ENCODE measurements around the gene PCDHGA9. TPM values are rescaled to one million over a fixed set of nuclear protein-coding genes. Genes with fewer than 3 reads are reported as not detected.
A peak's percentile ranks its signal among the peaks of the same experiment; 100 is the strongest.
"Not testable (repeated sequence)": the region's sequence is repeated elsewhere in the genome, so short reads cannot be mapped to it uniquely, and the experiment has no call there.

Gene PCDHGA9
- polyA plus RNA-seq, 1 donor (not counting 4 experiments of a cell fraction or from before 2014, with no cell fraction given), result 0.28 TPM

DNA sequence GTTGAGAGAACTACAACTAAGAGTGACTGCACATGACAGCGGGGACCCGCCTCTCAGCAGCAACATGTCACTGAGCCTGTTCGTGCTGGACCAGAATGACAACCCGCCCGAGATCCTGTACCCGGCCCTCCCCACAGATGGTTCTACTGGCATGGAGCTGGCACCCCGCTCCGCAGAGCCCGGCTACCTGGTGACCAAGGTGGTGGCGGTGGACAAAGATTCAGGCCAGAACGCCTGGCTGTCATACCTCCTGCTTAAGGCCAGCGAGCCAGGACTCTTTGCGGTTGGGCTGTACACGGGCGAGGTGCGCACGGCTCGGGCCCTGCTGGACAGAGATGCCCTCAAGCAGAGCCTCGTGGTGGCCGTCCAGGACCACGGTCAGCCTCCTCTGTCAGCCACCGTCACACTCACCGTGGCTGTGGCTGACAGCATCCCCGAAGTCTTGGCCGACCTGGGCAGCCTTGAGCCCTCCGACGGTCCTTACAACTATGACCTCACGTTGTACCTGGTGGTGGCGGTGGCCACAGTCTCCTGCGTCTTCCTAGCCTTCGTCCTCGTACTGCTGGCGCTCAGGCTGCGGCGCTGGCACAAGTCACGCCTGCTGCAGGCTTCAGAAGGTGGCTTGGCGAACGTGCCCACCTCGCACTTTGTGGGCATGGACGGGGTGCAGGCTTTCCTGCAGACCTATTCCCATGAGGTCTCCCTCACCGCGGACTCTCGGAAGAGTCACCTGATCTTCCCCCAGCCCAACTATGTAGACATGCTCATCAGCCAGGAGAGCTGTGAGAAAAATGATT lies 17.9 kb upstream of the PCDHGA9 start:
- FAIRE-seq (no peak), DNase-seq (ENCODE audit: low read depth, low spot score) (no peak)
- Histone ChIP-seq H3K9me3 (ENCODE audit: control insufficient read depth, low read depth, low read length) (peaks cover 12% of the 10 kb centered on the region), H3K79me2 (ENCODE audit: control insufficient read depth, insufficient read depth, low read length) (no peaks in the 10 kb centered on the region), H3K9ac (ENCODE audit: control insufficient read depth, extremely low read depth, insufficient read depth, low read length) (no peak overlapping the region), H3K27me3 (ENCODE audit: control insufficient read depth, extremely low read depth, insufficient read depth, low read length) (peaks cover 8% of the 10 kb centered on the region), H2AFZ (ENCODE audit: control insufficient read depth, low read length) (no peak overlapping the region), H3K4me3 (ENCODE audit: control insufficient read depth in 2 of 3, extremely low read depth in 1 of 3, insufficient read depth in 2 of 3, low read depth in 1 of 3, low read length in 3 of 3) (no peak overlapping the region), H3K4me1 (ENCODE audit: control insufficient read depth, extremely low read depth, insufficient read depth, low read length) (no peaks in the 10 kb centered on the region), H3K9me1 (ENCODE audit: control insufficient read depth, extremely low read depth, insufficient read depth, low read length) (no peaks in the 10 kb centered on the region), H3K36me3 (ENCODE audit: control insufficient read depth in 2 of 2, extremely low read depth in 1 of 2, insufficient read depth in 2 of 2, low read length in 2 of 2) (no peaks in the 10 kb centered on the region), H4K20me1 (ENCODE audit: control insufficient read depth, extremely low read depth, insufficient read depth, low read length) (no peaks in the 10 kb centered on the region), H3K4me2 (ENCODE audit: control insufficient read depth, extremely low read depth, insufficient read depth, low read depth, low read length) (no peak overlapping the region), H3K27ac (ENCODE audit: control insufficient read depth, insufficient read depth, low read length) (no peak overlapping the region)
- TF ChIP-seq, protein P1, sequence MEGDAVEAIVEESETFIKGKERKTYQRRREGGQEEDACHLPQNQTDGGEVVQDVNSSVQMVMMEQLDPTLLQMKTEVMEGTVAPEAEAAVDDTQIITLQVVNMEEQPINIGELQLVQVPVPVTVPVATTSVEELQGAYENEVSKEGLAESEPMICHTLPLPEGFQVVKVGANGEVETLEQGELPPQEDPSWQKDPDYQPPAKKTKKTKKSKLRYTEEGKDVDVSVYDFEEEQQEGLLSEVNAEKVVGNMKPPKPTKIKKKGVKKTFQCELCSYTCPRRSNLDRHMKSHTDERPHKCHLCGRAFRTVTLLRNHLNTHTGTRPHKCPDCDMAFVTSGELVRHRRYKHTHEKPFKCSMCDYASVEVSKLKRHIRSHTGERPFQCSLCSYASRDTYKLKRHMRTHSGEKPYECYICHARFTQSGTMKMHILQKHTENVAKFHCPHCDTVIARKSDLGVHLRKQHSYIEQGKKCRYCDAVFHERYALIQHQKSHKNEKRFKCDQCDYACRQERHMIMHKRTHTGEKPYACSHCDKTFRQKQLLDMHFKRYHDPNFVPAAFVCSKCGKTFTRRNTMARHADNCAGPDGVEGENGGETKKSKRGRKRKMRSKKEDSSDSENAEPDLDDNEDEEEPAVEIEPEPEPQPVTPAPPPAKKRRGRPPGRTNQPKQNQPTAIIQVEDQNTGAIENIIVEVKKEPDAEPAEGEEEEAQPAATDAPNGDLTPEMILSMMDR (optimal IDR thresholded peaks at IDR 0.05 in 1 of 3, IDR thresholded peaks at IDR 0.05 in 1 of 3, conservative IDR thresholded peaks at IDR 0.05 in 1 of 3; ENCODE audit: extremely low read depth in 1 of 3, insufficient read depth in 2 of 3, low read length in 3 of 3), result no peak
- no peak for TF ChIP-seq EZH2 (IDR thresholded peaks at IDR 0.05; ENCODE audit: low read length)
- dilution Hi-C loops (cut with MboI; ENCODE audit: extremely low pct_ligation_motif_present, low sequenced_read_pairs), result no loop called here

DNA sequence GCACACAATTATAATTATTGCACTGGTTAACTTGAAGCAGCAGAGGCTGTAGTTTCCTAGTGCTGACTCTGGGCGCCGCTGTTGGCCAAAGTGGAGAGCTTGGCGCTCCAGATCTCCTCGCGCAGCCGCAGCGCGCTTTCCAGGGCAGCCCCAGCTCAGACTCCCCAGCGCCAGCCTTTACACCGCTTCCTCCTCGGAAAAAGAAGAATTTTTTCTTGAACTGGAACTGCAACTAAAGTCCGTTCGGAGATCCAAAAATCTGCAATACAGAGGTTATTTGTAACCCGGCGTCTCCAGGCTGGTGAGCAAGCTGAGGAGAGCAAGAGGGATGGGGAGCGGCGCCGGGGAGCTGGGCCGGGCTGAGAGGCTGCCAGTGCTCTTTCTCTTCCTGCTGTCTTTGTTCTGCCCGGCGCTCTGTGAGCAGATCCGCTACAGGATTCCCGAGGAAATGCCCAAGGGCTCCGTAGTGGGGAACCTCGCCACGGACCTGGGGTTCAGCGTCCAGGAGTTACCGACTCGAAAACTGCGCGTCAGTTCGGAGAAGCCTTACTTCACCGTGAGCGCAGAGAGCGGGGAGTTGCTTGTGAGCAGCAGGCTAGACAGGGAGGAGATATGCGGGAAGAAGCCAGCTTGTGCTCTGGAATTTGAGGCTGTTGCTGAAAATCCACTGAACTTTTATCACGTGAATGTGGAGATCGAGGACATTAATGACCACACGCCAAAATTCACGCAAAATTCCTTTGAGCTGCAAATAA lies 14.8 kb upstream of the PCDHGA9 start, which contains the start of gene PCDHGB4:
Gene PCDHGB4 (plus strand): TSS at position 142 of the 755 bp plus-strand sequence. CDS start 187 bp downstream, at position 329.
- H3K27ac ChIP-seq (ENCODE audit: control insufficient read depth, insufficient read depth, low read length); H3K9ac ChIP-seq (ENCODE audit: control insufficient read depth, extremely low read depth, insufficient read depth, low read length); H3K79me2 ChIP-seq (ENCODE audit: control insufficient read depth, insufficient read depth, low read length); H3K9me1 ChIP-seq (ENCODE audit: control insufficient read depth, extremely low read depth, insufficient read depth, low read length); DNase-seq (ENCODE audit: low read depth, low spot score); H3K36me3 ChIP-seq (ENCODE audit: control insufficient read depth in 2 of 2, extremely low read depth in 1 of 2, insufficient read depth in 2 of 2, low read length in 2 of 2); H3K27me3 ChIP-seq (ENCODE audit: control insufficient read depth, extremely low read depth, insufficient read depth, low read length); H3K4me1 ChIP-seq (ENCODE audit: control insufficient read depth, extremely low read depth, insufficient read depth, low read length); H3K4me2 ChIP-seq (ENCODE audit: control insufficient read depth, extremely low read depth, insufficient read depth, low read depth, low read length); H4K20me1 ChIP-seq (ENCODE audit: control insufficient read depth, extremely low read depth, insufficient read depth, low read length); H2AFZ ChIP-seq (ENCODE audit: control insufficient read depth, low read length); dilution Hi-C loops (cut with MboI; ENCODE audit: extremely low pct_ligation_motif_present, low sequenced_read_pairs): not testable (repeated sequence)
- Histone ChIP-seq H3K4me3 (ENCODE audit: control insufficient read depth in 2 of 3, extremely low read depth in 1 of 3, insufficient read depth in 2 of 3, low read depth in 1 of 3, low read length in 3 of 3) (peak within 1 kb of the TSS in 2 of 3 experiments; percentile 23 to 34), H3K9me3 (ENCODE audit: control insufficient read depth, low read depth, low read length) (peaks cover 19% of the 10 kb centered on the region)
- TF ChIP-seq, protein P1 (optimal IDR thresholded peaks at IDR 0.05 in 1 of 3, IDR thresholded peaks at IDR 0.05 in 1 of 3, conservative IDR thresholded peaks at IDR 0.05 in 1 of 3; ENCODE audit: extremely low read depth in 1 of 3, insufficient read depth in 2 of 3, low read length in 3 of 3), result peak in 2 of 3 experiments; percentile 47 to 64
- peak; percentile 34 for FAIRE-seq

Measured in keratinocyte (primary cell).